Measurements from ENCODE around the gene MRPS26. TPM values are rescaled to one million over a fixed set of nuclear protein-coding genes. Genes with fewer than 3 reads are reported as not detected.

Gene MRPS26
- total and polyA plus RNA-seq, 2 of the 13 experiments (the other 11 are each of a cell fraction or from before 2014, with no cell fraction given) = 89.8 to 187 TPM

GRCh38 chr20:3010985-3011723 lies 34.7 kb upstream of the MRPS26 start:
- FAIRE-seq (no peak), ATAC-seq (no peak), DNase-seq (ENCODE audit: low spot score) (no peak)
- no TSS peak for BruUV-seq (replicated peaks)
- Histone ChIP-seq H3K36me3 (replicated peaks in 1 of 2; ENCODE audit: control insufficient read depth in 1 of 2, insufficient read depth in 2 of 2, low read length in 2 of 2) (peaks cover 14 to 41% of the 10 kb centered on the region in 2 experiments; a peak in 4 of 5 replicates), H3K9ac (ENCODE audit: insufficient read depth, low read depth, low read length) (no peak overlapping the region), H2AFZ (ENCODE audit: low read length) (no peak overlapping the region), H3K9me3 (ENCODE audit: low read length) (no peaks in the 10 kb centered on the region), H3K4me3 (replicated peaks in 1 of 3; ENCODE audit: insufficient read depth in 1 of 3, low read depth in 2 of 3, low read length in 3 of 3) (no peak overlapping the region), H3K27me3 (ENCODE audit: control insufficient read depth in 1 of 2, insufficient read depth in 2 of 2, low read length in 2 of 2) (no peaks in the 10 kb centered on the region), H4K20me1 (ENCODE audit: insufficient read depth, low read length) (no peaks in the 10 kb centered on the region), H3K27ac (ENCODE audit: extremely low read length, insufficient read depth, low read length) (no peak overlapping the region), H3K4me2 (ENCODE audit: low read depth, low read length) (no peak overlapping the region), H3K79me2 (ENCODE audit: insufficient read depth, low read length) (no peaks in the 10 kb centered on the region), H3K4me1 (ENCODE audit: insufficient read depth, low read length) (no peaks in the 10 kb centered on the region)
- CTCF ChIA-PET (ENCODE audit: low intra/inter-chr PET ratio, low total read pairs) = no interaction called here
- in situ Hi-C loops (cut with HindIII; ENCODE audit: extremely low pct_ligation_motif_present, low pct_unique_long_range_greater_than_20kb) (no loop called here), intact Hi-C loops (cut with micrococcal nuclease; ENCODE audit: unreplicated experiment) (no loop called here)
- TF ChIP-seq ZNF382 (CRISPR knock-in tag; IDR thresholded peaks at IDR 0.05; ENCODE audit: borderline replicate concordance) (0 out of 2 replicates have a peak, but pooled peaks have one; percentile 26), ZNF280B (CRISPR knock-in tag; IDR thresholded peaks at IDR 0.05; ENCODE audit: borderline replicate concordance) (no peak)
- POLR2A ChIA-PET = no interaction called here
- 94% methylated on average over 1 of the region's 1 CpG for WGBS (ENCODE audit: low lambda C conversion rate)

- intact Hi-C loops (cut with micrococcal nuclease; ENCODE audit: unreplicated experiment) (no loop called here), in situ Hi-C loops (cut with HindIII; ENCODE audit: extremely low pct_ligation_motif_present, low pct_unique_long_range_greater_than_20kb) (no loop called here)
- FAIRE-seq (no peak), ATAC-seq (no peak; the same call in 1 of the 3 replicates), DNase-seq (ENCODE audit: low spot score) (no peak)
- Histone ChIP-seq H3K9me3 (ENCODE audit: low read length) (no peaks in the 10 kb centered on the region), H2AFZ (ENCODE audit: low read length) (no peak overlapping the region), H3K36me3 (replicated peaks in 1 of 2; ENCODE audit: control insufficient read depth in 1 of 2, insufficient read depth in 2 of 2, low read length in 2 of 2) (peaks cover 12 to 36% of the 10 kb centered on the region in 2 experiments; a peak in 4 of 5 replicates), H3K4me1 (ENCODE audit: insufficient read depth, low read length) (no peaks in the 10 kb centered on the region), H4K20me1 (ENCODE audit: insufficient read depth, low read length) (no peaks in the 10 kb centered on the region), H3K4me3 (replicated peaks in 1 of 3; ENCODE audit: insufficient read depth in 1 of 3, low read depth in 2 of 3, low read length in 3 of 3) (no peak overlapping the region), H3K27me3 (ENCODE audit: control insufficient read depth in 1 of 2, insufficient read depth in 2 of 2, low read length in 2 of 2) (no peaks in the 10 kb centered on the region), H3K79me2 (ENCODE audit: insufficient read depth, low read length) (no peaks in the 10 kb centered on the region), H3K27ac (ENCODE audit: extremely low read length, insufficient read depth, low read length) (no peak overlapping the region), H3K4me2 (ENCODE audit: low read depth, low read length) (no peak overlapping the region), H3K9ac (ENCODE audit: insufficient read depth, low read depth, low read length) (no peak overlapping the region)
- CTCF ChIA-PET (ENCODE audit: low intra/inter-chr PET ratio, low total read pairs) = no interaction called here
- 98% methylated on average over 3 of the region's 3 CpGs for whole genome bisulfite sequencing (ENCODE audit: low lambda C conversion rate)
- TF ChIP-seq RAD51 (IDR thresholded peaks at IDR 0.05; ENCODE audit: borderline replicate concordance) = no peak
- POLR2A ChIA-PET = no interaction called here
- no TSS peak for BruUV-seq (replicated peaks)
Measured at GRCh38 chr20:3011752-3012151, 34.1 kb upstream of the MRPS26 start.
